Activated CD4-positive, alpha-beta T cell treated with anti-CD3 and anti-CD28 coated beads for 24 hours (primary cell): Measurements from ENCODE around the gene OR2L8.

Source experiments
- DNase-seq, 2 donors: peaks; one replicate each; pipeline ENCODE4 v3.0.0-alpha.2; 2020; ENCODE audit warnings: low read depth in 2 of 2

The OR2L8 gene

GRCh38 chr1:247948558-247948957, at the start of gene OR2L8:
OR2L8 (plus strand) TSS chr1:247948858; CDS start chr1:247948858, 0 bp downstream.
- DNase-seq = no peak

DNA sequence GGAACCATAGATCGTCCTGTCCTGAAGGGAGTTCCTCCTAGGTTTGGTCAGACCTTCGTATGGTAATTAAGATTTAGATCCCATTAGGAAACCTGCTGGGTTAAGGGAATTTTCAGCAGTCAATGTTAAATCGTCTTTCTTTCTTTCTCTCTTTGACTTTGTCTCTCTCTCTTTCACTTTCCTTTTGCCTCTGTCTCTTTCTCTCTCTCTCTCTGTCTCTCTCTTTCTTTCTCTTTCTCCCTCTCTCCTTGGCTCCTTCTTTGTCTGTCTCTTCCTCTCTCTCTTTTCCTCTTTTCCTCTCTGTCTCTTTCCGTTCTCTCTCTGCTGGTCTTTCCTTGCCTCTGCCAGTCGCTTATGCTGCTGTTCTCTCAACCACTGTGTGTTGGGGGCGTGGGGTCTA, 44.5 kb upstream of the OR2L8 start:
- DNase-seq = no peak

- no peak for DNase-seq
Observed at GRCh38 chr1:247905181-247905580, 43.5 kb upstream of the OR2L8 start.

DNA sequence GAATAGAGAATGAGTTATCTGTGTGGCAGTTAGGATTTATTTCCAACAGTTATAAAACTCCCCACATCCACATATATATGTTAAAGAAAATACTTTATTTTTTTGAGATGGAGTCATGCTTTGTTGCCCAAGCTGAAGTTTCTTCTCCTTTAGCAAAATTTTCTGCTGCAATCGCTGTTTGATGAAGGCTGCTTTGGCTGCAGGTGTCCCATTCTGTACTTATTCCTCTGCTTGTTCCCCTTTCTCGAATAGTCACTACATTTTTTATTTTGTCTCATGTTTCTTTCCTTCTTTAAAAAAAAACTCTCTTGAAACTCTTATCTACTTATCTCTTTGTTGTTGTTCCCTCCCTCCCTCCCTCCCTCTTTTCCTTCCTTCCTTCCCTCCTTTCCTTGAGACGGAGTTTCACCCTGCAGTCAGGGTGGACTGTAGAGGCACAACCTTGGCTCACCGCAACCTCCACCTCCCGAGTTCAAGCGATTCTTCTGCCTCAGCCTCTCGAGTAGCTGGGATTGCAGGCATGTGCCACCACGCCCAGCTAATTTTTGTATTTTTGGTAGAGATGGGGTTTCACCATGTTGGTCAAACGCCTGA, 42.7 kb upstream of the OR2L8 start:
- DNase-seq = no peak

DNA sequence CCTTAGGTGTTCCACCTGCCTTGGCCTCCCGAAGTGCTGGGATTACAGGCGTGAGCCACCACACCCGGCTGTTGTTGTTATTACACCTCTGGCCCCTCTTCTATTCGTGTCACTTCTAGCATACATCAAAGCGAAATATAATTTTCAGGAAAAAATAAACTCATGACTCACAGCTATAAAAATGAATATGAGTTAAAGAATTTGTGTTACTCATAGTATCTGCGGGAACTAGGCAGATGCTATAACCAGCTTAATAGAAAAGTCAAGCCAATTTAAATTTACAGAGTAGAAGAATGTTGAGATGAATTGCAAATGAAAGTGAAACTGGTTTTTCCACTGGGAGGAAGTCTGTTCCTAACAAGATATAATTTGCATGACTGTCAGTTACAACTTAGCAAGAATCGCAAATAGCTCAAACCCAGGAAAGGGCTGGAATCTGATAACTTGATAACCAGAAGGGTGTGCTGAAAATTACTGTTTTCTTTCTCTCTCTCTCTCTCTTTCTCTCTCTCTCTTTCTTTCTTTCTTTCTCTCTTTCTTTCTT, 42.1 kb upstream of the OR2L8 start:
- no peak for DNase-seq

- DNase-seq = no peak
Observed at GRCh38 chr1:247908766-247909165, 39.9 kb upstream of the OR2L8 start.

GRCh38 chr1:247913786-247914185, 34.9 kb upstream of the OR2L8 start:
- no peak for DNase-seq

GRCh38 chr1:247914941-247915662, 33.6 kb upstream of the OR2L8 start:
- DNase-seq = no peak

- DNase-seq = no peak
Observed at GRCh38 chr1:247919952-247920351, 28.7 kb upstream of the OR2L8 start, which contains the start of gene OR2T8. OR2T8 (plus strand) TSS chr1:247920252; CDS start chr1:247921018, 766 bp downstream.

DNA sequence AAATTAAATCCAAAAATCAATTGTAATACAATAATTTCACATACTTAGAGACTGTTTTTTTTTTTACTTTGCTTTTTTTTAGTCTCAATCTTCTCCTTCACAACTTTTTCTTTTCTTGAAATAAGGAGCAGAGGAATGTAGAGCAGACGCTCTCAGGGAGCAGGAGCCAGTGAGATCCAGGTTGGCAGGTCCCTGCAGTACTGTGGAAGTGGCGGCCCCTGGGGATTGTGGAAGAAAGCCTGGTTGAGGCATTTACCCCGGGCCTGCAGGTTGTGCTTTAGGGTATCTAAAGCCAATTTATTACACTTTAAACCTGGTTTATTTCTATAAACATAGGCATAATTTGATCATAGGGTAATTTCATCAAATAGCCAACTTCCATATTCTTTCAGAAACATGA, 24.7 kb upstream of the OR2L8 start:
- DNase-seq = no peak

GRCh38 chr1:247924868-247925267, 23.8 kb upstream of the OR2L8 start, which contains the start of gene OR2AJ1:
OR2AJ1 (plus strand) TSS chr1:247924889; CDS start chr1:247933769, 8,880 bp downstream.
- DNase-seq = no peak

DNA sequence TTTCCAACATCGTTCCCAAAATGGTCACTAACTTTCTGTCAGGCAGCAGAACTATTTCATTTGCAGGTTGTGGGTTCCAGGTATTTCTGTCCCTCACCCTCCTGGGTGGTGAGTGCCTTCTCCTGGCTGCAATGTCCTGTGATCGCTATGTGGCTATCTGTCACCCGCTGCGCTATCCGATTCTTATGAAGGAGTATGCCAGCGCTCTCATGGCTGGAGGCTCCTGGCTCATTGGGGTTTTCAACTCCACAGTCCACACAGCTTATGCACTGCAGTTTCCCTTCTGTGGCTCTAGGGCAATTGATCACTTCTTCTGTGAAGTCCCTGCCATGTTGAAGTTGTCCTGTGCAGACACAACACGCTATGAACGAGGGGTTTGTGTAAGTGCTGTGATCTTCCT, 14.7 kb upstream of the OR2L8 start:
- DNase-seq = no peak

GRCh38 chr1:247935781-247936180, 12.9 kb upstream of the OR2L8 start:
- DNase-seq = no peak

- no peak for DNase-seq
Observed at GRCh38 chr1:247936415-247936814, 12.2 kb upstream of the OR2L8 start.

DNA sequence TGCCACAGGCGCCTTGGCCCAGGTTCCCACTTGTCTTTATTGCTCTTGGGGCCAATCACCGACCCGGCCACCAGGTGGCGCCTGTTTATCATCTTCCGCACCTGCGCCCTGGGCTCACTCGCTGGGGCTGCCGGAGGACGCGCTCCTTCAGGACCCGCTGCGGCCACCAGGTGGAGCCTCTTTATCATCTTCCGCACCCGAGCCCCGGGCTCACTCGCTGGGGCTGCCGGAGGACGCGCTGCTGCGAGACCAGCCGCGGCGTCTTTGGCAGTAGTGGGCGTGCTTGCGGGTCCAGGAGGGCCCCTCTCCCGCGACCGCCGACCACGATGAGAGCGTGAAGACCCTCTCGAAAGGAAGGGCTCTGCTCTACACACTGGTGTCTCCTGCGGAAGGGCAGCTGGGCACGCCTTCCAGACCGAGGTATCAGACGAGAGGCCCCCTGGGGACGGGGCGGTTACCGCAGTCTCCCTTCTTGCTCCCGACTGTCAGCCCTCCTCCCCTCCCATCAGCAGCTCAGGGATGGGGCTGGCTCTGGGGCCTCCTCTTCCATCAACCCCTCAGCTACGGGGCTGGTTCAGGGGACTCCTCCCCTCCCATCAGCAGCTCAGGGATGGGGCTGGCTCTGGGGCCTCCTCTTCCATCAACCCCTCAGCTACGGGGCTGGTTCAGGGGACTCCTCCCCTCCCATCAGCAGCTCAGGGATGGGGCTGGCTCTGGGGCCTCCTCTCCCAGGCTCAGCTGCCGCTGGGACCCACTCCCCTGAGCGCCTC, 11.5 kb upstream of the OR2L8 start:
- DNase-seq = peak; percentile 91 to 93

GRCh38 chr1:247942624-247943023, 6.0 kb upstream of the OR2L8 start:
- no peak for DNase-seq

GRCh38 chr1:247953408-247953807, 4.8 kb downstream of the OR2L8 start:
- no peak for DNase-seq

- DNase-seq = no peak
Observed at GRCh38 chr1:247961791-247962190, 13.1 kb downstream of the OR2L8 start.

- no peak for DNase-seq
Observed at GRCh38 chr1:247962911-247963588, 14.4 kb downstream of the OR2L8 start.

- no peak for DNase-seq
Observed at GRCh38 chr1:247964933-247965332, 16.3 kb downstream of the OR2L8 start, which contains the start of gene OR2AK2. OR2AK2 (plus strand) TSS chr1:247965233; CDS start chr1:247965377, 144 bp downstream.

DNA sequence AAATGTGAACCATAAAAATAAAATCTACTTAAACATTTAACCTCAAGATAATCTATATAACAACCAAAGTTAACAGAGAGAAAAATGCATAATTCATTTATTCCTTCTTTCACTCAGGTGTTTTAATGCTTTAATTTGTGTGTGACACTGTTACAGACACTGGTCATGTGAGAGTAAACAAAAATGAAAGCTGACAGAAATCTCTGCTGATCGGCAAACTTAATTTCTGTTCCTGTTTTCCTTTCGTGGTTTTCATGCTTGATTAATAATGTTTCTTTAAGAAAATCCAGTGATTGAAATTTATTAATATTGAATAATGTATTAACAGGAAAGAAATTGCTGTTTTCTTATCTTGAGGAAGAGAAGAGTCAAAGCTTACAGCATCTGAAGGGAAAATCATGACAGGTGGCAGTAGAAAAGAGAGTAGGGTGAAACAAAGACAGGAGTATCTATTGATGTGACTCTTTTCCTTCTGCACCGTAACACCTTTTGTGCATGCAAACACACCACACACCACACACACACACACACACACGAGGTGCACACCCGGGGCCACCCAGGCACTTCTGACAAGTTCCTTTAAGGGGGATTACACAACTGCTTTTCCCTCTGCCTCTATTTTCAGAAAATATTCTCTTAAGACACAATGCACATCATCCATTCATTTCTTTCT, 18.0 kb downstream of the OR2L8 start:
- no peak for DNase-seq
